ENCODE data around the gene TGFA.

TGFA gene

DNA sequence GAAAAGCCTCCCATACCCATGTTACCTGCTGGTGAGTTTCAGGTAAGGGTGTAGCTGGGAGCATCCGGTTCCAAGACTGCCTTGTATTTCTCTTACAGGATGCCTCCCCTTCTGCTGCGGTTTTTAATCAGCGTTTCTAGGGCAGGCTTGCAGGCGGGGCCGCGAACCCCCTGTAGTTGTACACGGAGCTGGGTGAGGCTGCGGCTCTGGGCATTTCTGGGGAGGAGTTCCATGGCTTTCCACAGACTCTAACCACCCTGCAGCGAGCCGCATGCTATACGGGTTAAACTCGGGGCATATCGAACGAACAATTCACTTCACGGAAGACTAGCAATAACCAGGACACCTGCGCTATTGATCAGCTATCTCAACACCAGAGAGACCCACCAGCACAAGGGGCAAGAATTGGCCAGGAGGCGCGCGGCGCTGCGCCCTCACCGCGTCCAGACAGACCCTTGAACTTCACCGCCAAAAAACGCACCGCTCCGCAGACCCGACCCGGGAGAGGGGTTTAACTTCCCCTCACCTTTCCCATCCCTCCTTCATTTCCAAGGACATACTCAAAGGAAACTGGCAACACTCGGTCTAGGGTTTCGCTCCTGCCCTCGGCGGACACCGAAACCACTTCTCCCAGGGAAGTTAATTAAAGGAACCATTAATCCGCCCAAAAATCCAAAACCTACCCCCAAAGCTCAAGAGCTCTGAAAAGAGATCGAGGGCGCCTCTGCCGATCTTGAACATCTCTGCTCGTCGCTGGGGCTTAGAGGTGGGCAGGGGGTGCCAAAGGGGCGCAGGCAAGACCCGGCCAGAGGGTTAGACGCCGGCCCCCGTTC lies 909 bp downstream of the TGFA start:
- peak; percentile 5 for DNase-seq

DNA sequence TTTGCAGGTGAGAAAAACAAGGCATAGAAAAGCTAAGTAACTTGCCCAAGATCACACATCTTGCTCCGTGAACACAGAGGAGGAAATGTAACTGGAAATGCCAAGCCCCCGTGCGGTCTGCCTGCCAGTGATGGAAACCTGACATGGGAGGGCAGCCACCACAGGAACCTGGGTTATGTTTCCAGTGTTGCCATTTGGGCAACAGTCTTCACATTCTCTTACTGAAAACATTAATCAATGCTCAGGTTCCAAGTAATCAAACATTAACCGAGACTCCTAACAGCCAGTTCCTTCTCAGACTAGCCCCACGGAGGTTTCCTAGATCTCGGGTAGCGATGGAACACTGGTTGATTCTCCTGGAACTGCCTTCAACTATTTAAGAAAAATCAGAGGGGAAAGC lies 2.5 kb downstream of the TGFA start:
- DNase-seq = no peak

DNA sequence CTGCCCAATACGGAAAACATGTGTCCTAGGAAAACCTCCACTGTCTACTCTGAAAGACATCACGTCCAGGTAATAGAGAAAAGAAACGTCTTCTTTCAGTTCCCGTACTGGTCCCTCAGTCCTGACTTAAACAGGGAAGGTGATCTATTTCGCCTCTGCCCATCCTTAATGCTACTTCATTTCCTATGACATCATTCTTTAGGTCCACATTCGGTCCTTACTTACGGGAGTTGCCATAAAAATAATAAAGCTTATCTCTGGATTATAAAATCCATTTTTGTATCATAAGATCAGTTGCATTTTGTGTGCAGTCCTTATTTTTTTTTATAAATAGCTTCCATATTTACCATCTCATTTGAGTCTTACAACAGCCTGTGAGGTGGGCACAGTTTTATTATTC lies 3.7 kb downstream of the TGFA start:
- no peak for DNase-seq

DNA sequence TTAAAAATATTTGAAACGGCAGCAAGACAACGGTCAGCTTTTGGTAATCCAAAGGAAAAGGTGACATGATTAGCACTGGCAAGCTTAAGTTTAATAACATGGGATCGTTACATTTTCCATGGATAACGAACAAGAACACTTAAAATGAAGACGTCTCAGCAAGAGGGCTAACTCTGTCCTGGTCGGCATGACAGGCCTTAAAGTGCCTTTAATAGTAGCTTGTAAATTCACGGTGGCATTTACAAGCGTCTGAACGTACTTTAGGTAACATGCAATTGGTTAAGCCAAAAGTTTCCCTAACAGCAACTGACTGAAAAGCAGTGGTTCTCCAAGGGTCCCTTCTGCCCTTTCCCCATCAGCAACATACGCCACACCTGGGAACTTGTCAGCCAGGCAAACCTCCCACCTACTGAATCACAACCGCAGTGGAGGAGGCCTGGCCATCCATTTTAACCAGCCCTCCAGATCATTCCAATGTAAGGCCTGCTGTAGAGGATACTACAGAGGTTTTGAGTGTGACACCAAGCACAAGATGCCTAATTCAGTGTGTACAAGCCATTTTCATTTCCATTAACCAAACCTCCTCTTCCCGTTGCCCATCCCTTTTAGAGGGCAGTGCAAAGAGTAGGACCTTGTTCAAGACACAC lies 4.4 kb downstream of the TGFA start:
- DNase-seq = no peak

DNA sequence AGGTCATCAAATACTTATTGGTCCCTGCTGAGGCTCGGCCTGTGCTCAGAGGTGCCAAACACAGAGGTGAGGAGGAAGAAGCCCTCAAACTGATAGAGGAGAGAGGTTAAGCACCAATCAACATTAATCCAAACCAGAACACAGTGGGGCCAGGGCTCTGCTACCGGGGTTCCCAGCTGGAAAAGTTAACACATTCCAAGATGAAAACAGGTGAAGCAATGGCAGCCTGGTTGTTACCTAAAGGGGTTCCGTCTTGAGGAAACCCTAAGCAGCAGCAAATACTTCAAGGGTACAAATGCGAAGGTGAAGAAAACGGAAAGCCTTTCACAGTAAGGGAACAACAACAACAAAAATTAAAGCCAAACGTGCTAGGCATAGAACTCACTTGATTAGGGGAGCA lies 5.4 kb downstream of the TGFA start:
- no peak for DNase-seq

DNA sequence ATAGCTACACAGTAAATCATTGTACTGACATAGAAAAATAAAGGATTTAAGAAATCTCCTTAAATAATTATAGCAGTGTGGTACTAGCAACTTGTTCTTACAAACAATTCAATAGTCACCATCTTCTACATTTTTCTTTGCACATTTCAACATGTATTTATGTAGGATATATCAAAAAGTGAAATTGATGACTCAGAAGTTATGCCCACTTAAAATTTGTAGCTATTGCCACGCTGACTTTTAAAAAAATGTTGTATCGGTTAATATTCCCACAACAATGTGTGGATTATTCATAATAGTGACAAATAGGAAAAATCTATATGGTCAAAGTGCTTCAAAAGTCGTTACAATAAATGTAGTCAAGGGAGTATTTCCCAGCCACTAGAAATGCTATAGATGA lies 6.7 kb downstream of the TGFA start:
- DNase-seq = no peak

DNA sequence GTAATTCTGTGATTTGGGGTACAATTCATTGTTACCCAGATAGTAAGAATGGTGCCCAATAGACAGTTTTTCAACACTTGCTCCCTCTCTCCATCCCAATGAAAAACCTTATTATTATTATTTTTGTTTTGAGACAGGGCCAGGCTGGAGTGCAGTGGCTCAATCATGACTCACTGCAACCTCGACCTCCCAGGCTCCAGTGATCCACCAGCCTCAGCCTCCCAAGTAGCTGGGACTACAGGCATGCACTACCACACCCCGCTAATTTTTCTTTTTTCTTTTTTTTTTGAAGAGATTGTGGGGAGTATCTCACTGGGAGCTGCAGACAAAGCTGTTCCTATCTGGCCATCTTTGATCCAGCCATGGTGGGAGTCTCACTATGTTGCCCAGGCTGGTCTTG lies 7.2 kb downstream of the TGFA start:
- no peak for DNase-seq

DNA sequence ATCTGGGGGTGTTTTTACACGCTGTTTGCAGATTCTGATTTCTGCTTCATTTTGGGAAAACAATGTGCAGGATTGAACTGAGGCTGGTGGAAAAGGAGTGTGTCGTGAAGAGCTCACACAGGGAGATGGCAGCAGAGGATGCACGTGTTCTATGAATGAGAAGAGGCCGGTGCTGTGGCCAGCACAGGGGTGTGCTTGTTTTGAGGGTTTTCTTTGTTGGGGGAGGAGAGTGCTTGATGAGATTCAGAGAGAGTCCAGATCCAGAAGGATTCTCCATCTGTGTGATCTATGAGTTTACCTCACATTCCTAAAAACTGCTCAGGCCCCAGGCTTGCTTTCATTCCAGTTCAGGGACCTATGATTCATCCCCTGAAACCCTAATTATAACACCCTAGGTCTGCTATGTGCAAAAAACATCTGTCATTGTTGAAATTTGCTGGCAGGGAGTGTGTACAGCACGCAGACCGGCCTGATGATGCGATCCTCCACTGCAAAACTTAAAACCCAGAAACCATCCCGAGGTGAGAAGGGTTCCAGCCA lies 12.1 kb downstream of the TGFA start:
- DNase-seq = no peak

DNA sequence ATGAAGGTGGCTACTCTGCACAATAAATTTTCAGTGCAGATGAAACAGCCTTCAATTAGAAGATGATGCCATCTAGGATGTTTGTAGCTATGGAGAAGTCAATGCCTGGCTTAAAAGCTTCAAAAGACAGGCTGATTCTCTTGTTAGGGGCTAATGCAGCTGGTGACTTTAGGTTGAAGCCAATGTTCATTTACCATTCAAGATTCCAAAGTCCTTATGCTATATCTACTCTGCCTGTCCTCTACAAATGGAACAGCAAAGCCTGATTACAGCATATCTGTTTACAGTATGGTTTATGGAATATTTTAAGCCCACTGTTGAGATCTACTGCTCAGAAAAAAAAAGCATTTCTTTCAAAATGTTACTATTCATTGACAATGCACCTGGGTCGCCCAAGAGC lies 15.8 kb downstream of the TGFA start:
- no peak for DNase-seq

DNA sequence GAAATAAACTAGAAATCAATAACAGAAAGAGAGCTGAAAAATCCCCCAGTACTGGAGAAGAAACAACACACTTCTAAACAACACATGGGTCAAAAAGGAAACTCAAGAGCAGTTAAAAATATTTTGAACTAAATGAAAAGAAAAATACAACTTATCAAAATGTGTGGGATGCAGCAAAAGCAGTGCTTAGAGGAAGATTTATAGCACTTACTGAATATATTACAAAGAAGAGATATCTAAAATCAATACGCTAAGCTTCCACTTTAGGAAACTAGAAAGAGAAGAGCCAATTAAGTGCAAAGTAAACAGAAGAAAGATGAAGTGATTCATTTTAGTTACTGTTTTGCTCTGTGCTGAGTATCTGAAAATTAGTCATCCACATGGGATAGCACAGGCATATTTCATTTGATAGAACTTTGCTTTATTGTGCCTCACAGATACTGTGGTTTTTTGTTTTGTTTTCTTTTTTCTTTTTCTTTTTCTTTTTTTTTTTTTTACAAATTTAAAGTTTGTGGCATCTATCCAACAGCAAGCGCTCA lies 17.0 kb downstream of the TGFA start:
- DNase-seq = no peak

DNA sequence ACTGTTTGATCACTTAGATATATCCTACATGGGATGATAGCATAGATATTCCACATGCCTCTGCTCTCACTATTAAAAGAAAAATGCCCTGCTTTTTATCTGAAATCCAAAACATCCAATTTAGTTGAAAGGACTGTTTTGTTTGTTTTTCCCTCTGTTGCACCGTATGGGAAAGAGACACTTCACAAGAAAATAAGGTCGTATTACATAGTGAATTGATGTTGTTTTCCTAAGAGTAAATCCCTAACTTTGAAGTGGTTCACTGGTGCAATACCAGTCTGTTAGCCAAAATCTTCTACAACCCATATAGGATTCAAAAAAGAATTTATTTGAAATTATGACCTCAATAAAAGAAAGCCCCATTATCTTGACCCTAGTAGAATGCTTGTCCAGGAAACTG lies 18.1 kb downstream of the TGFA start:
- DNase-seq = no peak

DNA sequence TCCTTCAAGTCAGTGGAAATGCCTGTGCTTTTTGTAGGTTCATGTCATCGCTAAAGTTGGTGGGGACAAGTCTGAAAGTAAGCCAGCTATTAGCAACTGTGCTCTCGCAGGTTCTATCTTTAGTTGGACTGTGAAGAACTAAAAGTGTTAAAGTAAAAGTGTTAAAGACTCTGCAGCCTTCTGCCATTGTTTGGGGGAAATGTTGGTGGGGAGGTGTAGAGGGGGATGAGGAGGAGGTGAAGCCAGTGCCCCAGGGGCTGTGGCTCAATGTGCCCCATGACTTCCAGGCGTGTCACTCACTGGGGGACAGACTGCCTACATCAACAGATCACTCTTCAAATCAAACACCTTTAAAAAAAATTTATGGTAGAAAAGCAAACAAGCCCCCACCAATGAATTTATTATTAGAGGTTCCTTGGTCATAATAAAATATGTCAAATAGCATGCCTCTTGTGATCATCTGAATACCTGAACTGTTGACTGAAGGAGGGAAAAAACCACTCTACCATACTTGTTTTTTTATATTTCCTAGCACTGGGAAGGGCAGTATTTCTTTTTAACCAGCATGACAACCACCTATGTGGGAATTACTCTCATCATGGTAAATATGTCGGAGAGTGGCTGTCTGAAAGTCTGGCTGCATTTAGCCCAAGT lies 19.3 kb downstream of the TGFA start:
- DNase-seq = no peak

DNA sequence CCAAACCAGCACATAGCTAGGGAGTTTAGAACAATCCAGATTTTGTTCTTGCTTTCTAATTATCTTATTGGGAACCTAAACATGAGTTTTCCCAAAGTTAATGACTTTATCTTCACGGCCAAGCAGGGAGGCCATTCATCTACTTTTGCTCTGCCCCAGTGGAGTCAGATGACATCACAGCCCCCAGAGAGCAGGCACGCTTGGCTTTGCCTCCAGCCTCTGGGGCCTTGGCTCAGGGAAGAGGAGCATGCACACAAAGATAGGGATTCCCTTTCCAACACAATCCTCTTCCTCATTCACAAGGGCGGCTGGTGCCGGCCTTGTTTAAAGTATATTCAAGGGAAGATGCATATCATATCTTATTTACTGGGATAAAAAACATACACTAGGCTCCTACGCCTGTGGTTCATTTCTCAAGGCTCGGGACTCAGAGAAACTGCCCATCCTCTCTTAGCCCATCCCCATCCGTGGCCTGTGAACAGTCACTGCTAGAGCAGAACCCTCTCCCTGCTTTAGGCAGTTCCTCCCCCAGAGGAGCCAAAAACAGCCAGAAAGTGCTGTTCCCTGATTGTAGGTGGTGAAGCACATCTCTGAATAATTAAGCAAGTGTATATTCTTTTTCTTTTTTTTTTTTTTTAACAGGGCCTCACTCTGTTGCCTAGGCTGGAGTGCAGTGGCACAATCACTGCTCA lies 21.2 kb downstream of the TGFA start:
- no peak for DNase-seq

DNA sequence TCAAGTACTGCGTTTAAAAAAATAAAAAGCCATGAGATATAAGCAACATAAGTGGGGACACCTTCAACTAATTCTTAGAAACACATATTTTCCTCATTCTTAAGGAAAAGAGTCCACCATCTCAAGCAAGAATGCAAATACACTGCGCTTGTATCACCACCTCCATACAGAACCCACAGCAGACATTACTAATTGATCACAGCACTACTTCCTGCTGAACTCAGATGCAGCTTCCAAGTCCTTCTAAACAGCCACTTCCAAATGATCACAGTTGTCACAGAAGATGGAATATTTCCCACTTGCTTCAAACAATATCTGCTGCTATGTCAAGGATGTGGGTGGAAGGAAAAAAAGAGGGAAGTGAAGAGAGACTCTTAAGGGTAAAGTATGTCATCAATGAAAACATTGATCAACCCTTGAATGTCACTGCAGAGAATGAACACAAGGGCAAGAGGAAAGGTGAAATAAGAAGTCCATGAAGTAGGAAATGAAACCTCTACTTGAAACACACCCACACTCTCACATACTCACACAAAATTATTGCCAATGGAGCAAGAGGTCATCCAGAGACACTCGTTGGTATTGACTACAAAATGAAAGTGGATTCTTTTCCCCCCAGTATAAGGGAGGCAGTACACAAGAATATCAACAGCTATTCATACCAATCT lies 22.1 kb downstream of the TGFA start:
- DNase-seq = no peak

DNA sequence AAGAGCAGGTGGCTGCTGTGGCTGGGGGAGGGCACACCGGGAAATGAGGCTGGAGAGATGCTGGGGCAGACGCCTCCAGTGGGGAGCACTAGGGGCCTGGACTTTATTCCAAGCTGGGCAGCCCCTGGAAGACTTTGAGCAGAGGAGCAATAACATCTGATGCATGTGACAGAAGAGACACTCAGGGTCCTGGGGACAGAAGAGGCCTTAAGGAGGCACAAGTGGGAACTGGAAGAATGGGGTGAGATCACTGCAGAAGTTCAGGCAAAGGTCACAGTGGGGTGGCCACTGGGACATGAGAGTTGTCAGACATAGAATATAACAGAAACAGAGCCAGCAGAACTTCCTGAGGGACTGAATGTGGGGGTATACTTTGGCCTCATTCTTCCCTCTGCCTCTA lies 24.0 kb downstream of the TGFA start:
- no peak for DNase-seq

DNA sequence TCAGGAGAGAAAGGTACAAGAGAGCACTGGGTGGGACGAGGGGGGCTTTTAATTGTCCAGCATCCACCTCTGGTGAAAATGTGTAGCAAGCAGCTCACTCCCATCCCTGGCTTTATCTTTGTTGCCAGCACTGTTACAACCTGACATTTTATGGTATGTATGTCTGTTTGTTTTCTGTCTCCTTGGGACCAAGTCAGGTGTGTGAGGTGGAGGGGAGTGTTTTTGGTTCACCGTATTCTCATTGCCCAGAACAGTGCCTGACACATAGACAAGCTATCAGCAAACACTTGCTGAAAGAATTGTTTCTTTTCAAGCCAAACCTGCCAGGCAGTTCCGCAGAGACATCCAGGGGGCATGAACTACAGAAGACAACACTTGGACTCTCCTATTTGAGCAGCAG lies 24.7 kb downstream of the TGFA start:
- DNase-seq = no peak

DNA sequence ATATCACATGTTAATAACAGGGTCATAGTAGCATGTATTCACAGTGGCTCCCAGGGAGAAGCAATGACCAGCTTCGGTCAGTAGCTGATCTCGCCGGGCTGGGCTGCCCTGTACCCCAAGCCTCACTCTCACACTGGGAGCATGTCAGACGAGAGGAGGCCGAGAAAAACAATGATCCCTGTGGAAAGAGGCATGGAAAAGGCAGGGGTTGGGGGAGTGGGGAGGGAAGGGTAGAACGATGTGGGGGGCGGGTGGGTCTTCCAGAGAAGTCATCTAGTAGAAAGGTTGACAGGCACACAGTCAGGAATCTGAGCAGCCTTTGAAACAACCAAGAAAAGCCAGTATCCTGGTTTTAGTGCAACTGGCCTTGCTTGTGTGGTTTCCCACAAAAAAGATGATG lies 25.4 kb downstream of the TGFA start:
- no peak for DNase-seq

DNA sequence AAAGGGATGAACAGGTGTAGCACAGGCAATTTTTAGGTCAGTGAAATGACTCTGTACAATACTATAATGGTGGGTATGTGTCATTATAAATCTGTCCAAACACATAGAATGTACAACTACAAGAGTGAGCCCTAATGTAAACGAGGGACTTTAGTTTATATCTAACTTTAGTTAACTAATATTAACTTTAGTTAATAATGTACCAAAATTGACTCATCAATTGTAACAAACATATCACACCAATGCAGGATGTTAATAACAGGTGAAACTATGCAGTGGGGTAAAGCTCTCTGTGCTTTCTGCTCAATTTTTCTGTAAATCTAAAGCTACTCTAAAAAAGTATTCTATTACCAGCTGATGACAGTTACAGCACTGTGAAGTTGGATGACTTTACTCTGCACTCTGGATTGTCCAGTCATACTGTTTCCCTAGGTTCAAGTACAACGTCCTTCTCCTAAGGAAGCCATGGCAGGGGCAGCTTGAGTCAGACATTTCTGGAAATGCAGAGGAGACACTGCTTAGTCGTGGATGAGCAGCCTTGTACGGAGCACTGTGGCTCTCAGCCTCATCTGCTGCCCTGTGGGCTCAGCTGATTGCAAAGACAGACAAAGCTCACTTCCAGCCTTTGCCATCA lies 26.1 kb downstream of the TGFA start:
- no peak for DNase-seq

DNA sequence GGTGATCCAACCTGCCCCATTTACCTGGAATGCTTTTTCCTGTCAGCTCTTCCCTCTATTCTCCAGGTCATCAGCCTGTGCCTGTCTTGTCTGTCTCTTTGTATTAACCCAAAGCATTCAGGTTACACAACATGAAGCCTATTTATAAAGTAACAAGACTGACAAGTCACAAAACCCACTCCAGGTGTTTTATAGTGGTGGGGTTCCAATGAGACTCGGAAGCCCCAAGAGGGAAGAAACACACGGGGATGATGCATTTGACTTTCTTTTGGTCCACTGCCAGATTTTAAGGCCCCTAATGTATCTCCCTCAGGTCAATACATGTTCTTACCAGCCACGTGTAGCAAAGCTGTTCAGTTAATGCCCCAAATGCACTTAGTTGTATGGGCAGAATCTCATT lies 27.5 kb downstream of the TGFA start:
- no peak for DNase-seq

DNA sequence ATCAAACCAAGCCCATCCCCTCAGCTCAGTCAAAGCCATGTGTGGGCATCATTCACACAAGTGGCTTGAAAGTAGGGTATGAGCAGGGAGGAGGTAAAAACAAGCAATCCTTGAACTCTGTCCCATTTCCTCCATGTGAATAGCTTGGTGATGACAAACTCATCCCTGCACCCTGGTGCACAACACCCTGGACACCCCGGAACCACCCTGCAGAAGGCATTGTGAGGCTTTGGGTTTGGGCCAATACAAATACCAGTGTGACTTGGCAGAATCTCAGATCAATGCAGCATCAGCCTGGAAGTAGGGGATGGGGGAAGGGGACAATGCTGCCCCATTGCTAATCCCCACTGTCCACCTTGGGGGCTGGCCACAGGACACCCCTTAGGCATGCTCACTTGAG lies 28.6 kb downstream of the TGFA start:
- no peak for DNase-seq

DNA sequence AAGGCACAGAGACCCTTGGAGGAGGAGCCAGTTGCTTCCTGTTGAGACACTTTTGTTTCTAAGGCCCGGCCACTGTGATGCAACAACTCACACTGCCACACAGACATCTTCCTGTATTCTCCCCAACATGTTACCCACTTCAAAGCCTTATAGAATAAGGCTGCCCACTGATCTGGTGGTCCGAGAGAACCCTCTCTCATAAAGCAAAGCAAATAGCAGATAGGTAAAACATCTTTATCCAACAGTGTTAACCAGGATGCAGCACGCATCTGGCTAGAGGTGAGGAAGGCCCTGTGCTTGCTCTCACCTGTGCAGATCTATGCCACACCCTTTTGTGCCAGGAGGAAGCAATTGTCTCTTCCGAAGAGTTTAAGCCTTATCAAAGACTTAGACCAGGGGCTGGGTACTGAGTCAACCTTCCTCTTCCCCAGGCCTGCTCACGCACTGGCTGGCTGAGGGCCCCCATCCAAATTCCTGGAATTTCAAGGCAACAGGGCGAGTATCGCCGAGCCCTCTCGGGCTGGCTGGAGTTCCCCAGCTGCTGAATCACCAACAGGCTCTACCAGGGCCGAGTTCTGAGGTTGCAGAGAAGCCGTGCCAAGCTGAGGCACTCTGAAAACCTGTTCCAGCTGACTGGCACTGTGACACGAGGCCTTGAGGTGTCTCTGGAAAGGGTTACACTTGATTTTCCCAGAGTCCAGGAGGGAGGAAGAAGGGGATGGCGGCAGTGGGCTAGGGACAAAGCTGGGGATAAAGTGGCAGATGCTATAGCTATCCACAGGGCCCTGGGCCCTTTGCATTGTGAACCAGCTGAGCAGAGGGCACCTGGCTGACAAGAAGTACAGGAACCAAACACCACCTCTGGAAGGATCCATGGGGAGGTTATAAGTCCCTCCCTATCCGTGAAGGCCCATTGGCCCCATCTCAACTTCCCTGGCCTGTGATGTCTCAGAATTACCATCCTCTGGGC lies 29.3 kb downstream of the TGFA start:
- DNase-seq = peak; percentile 31
